ENCODE data around the gene KCNMA1.

DNA sequence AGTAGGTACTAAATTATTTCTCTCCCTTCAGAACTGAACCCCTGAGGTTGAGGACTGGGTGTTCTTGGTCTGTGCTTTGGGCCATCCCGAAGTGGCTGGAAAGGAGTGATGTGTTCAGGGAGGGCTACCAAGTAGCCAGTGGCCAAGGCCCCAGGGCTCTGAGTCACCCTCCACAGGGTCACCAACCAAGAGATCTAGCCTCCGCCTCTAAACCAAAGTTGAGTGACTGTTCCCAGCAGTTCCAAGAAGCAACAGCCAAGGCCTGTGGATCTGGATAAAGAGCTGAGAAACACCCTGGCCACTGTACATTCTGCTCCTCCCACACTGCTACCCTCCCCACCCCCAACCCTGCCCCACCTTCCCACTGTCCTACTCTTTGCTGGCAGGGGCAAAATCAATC is 35.5 kb upstream of the KCNMA1 start:
- no peak for TF ChIP-seq POLR2A (IDR thresholded peaks at IDR 0.05)
- TF ChIP-seq, protein P1, sequence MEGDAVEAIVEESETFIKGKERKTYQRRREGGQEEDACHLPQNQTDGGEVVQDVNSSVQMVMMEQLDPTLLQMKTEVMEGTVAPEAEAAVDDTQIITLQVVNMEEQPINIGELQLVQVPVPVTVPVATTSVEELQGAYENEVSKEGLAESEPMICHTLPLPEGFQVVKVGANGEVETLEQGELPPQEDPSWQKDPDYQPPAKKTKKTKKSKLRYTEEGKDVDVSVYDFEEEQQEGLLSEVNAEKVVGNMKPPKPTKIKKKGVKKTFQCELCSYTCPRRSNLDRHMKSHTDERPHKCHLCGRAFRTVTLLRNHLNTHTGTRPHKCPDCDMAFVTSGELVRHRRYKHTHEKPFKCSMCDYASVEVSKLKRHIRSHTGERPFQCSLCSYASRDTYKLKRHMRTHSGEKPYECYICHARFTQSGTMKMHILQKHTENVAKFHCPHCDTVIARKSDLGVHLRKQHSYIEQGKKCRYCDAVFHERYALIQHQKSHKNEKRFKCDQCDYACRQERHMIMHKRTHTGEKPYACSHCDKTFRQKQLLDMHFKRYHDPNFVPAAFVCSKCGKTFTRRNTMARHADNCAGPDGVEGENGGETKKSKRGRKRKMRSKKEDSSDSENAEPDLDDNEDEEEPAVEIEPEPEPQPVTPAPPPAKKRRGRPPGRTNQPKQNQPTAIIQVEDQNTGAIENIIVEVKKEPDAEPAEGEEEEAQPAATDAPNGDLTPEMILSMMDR (IDR thresholded peaks at IDR 0.05 in 4 of 5, conservative IDR thresholded peaks at IDR 0.05 in 1 of 5) = no peak
